Sigmoid colon (tissue), 4 donors: ENCODE data around the gene CCDC77.

ENCODE experiments used
- EP300 ChIP-seq, 4 donors: sonication (generic); formaldehyde crosslinking; IDR thresholded peaks; one replicate each; pipeline ENCODE4 v1.6.1; 2017; ENCODE audit warnings: antibody characterized with exemption in 4 of 4
- POLR2A ChIP-seq, 2 donors: fragments of 450-650 bp; IDR thresholded peaks; one replicate each; pipeline ENCODE4 v1.6.1; 2016; ENCODE audit warnings: antibody characterized with exemption in 2 of 2, mild to moderate bottlenecking in 2 of 2, moderate library complexity in 2 of 2
- POLR2AphosphoS5 ChIP-seq, 4 donors: sonication (generic); formaldehyde crosslinking; IDR thresholded peaks; one replicate each; pipeline ENCODE4 v1.6.1; 2017; ENCODE audit warnings: antibody characterized with exemption in 4 of 4
- TF ChIP-seq, protein P1 (sequence below), 4 experiments: fragments of 450-650 bp in 3 of 4; fragments of 200-600 bp in 1 of 4; IDR thresholded peaks; one replicate each; pipeline ENCODE4 v1.5.1; 2016 to 2019; ENCODE audit warnings: antibody characterized with exemption in 4 of 4, mild to moderate bottlenecking in 3 of 4, moderate library complexity in 2 of 4

DNA sequence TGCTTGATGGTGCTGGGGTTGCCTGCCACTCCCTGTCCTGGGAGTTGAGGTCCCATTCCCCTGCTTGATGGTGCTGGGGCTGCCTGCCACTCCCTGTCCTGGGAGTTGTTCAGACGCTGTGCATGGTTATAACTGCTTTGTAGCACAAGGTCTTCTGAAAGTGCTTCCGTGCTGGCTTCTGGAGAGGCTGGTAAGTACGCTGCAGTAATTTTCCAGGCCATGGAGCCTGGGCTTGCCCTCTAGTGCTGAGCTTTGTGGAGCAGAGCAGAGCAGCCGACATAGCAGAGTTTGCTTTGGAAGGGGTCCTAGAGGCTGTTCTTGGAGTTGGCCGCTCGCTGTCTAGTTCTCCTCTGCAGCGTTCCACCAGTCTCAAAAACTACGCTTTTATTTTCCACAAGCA, 64.6 kb downstream of the CCDC77 start:
- TF ChIP-seq, protein P1, sequence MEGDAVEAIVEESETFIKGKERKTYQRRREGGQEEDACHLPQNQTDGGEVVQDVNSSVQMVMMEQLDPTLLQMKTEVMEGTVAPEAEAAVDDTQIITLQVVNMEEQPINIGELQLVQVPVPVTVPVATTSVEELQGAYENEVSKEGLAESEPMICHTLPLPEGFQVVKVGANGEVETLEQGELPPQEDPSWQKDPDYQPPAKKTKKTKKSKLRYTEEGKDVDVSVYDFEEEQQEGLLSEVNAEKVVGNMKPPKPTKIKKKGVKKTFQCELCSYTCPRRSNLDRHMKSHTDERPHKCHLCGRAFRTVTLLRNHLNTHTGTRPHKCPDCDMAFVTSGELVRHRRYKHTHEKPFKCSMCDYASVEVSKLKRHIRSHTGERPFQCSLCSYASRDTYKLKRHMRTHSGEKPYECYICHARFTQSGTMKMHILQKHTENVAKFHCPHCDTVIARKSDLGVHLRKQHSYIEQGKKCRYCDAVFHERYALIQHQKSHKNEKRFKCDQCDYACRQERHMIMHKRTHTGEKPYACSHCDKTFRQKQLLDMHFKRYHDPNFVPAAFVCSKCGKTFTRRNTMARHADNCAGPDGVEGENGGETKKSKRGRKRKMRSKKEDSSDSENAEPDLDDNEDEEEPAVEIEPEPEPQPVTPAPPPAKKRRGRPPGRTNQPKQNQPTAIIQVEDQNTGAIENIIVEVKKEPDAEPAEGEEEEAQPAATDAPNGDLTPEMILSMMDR (IDR thresholded peaks at IDR 0.05): no peak
- TF ChIP-seq POLR2A (IDR thresholded peaks at IDR 0.05): no peak
- no peak for TF ChIP-seq POLR2AphosphoS5 (IDR thresholded peaks at IDR 0.05)
- no peak for TF ChIP-seq EP300 (IDR thresholded peaks at IDR 0.05)
